HFFc6 (cell line): Measurements from ENCODE around the gene TEX55. TPM values are rescaled to one million over a fixed set of nuclear protein-coding genes. Genes with fewer than 3 reads are reported as not detected.
"Not testable (repeated sequence)": the region's sequence is repeated elsewhere in the genome, so short reads cannot be mapped to it uniquely, and the experiment has no call there.

Source experiments
- DNase-seq: peaks from one replicate; pipeline ENCODE4 v3.0.0-alpha.2; 2018
- H3K27ac Mint-ChIP-seq: 2 replicates; pipeline ENCODE4 v1.8.0; 2020; ENCODE audit warnings: mild to moderate bottlenecking, mixed read lengths
- H3K27me3 Mint-ChIP-seq: 2 replicates; pipeline ENCODE4 v1.8.0; 2021; ENCODE audit warnings: mild to moderate bottlenecking, moderate library complexity, mixed read lengths; ENCODE audit not compliant: insufficient read depth
- H3K36me3 Mint-ChIP-seq: 2 replicates; pipeline ENCODE4 v1.8.0; 2021; ENCODE audit warnings: low read depth, mixed read lengths
- H3K4me1 Mint-ChIP-seq: 2 replicates; pipeline ENCODE4 v1.8.0; 2020; ENCODE audit warnings: low read depth, mixed read lengths
- H3K4me3 Mint-ChIP-seq: 2 replicates; pipeline ENCODE4 v1.8.0; 2020; ENCODE audit warnings: mild to moderate bottlenecking, moderate library complexity, mixed read lengths
- H3K9me3 Mint-ChIP-seq: 2 replicates; pipeline ENCODE4 v1.8.0; 2020; ENCODE audit warnings: mild to moderate bottlenecking, mixed read lengths
- long read RNA-seq: library from polyadenylated mRNA; unstranded; transcript quantifications from one replicate; pipeline ENCODE4 v2.0.0, GENCODE V29; 2019
- total RNA-seq, 6 experiments: library from RNA; stranded (reverse); fragmentation: NEBNext Ultra II Directional; extraction: Animal tissue kit (Norgen Biotek cat#: 25700); gene quantifications; 2 replicates in 1 of 6; 3 replicates in 5 of 6; pipeline ENCODE4 v1.2.3, GENCODE V29; 2021
- TF ChIP-seq, protein P1 (sequence below): fragments of 200-600 bp; sonication (generic); IDR thresholded peaks from 2 replicates; pipeline ENCODE4 v1.5.0; 2021; ENCODE audit warnings: antibody characterized with exemption, mild to moderate bottlenecking

TEX55 gene
- total RNA-seq: not detected
- long read RNA-seq: 0 reads

DNA sequence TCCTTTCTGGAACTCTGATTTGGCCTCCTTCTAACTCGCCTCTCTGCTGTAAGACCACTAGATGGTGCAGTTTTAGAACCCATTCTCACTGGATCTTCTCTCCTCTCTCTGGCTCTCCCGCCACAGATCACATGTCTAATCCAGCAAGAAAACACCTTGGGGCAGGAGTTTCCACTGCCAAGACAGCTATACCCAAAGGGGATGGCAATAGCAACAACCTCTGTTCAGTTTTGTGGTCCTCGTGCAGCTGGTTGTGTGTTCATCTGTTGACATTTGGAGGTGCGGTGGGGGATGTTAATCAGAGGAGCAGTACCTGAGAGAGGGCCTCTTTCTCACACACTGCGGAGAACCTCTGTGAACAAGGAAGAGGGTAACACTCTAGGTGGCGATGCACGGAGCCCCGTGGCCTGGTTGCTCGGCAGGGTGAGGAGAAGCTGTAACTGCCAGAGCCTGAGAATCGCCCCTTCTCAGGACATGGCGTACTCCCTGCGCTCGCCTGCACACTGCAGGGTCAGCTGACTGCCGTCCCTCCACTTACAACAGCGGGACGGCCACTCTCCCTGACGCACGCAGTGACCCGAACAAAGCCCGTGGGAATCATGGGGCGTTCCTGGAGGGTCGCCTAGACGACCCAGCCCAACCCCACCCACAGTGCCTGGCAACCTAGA is at the start of gene TEX55:
TEX55 (plus strand) TSS at position 666 of the 668 bp plus-strand sequence. CDS start 25 bp downstream, outside the sequence.
- Mint-ChIP-seq H3K4me1 (peaks cover 28% of the 10 kb centered on the region), H3K36me3 (no peaks in the 10 kb centered on the region)
- DNase-seq: peak; percentile 56

DNA sequence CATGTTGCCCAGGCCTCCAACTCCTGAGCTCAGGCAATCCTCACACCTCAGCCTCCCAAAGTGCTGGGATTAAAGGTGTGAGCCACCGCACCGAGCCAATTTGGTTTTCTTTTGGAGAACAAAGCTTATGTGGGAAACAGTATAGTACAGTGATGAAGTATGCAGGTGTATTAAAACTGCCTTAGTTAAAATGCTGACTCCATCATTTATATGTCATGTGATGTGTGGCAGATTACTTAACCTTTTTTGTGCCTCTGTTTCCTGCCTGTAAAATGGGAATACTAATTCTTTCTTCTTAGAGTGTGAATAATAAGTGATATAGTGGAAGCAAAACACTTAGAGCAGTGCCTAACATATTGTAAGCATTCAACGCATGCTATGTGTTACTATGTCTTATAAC is 48.0 kb upstream of the TEX55 start:
- TF ChIP-seq, protein P1, sequence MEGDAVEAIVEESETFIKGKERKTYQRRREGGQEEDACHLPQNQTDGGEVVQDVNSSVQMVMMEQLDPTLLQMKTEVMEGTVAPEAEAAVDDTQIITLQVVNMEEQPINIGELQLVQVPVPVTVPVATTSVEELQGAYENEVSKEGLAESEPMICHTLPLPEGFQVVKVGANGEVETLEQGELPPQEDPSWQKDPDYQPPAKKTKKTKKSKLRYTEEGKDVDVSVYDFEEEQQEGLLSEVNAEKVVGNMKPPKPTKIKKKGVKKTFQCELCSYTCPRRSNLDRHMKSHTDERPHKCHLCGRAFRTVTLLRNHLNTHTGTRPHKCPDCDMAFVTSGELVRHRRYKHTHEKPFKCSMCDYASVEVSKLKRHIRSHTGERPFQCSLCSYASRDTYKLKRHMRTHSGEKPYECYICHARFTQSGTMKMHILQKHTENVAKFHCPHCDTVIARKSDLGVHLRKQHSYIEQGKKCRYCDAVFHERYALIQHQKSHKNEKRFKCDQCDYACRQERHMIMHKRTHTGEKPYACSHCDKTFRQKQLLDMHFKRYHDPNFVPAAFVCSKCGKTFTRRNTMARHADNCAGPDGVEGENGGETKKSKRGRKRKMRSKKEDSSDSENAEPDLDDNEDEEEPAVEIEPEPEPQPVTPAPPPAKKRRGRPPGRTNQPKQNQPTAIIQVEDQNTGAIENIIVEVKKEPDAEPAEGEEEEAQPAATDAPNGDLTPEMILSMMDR: no peak
- H3K4me3 Mint-ChIP-seq: no peak overlapping the region
- 0 out of 2 replicates have a peak, but pooled peaks cover 1% of the 10 kb centered on the region for H3K27me3 Mint-ChIP-seq
- H3K4me1 Mint-ChIP-seq: no peaks in the 10 kb centered on the region; the same call in 1 of the 2 replicates
- no peak overlapping the region for H3K27ac Mint-ChIP-seq
- no peaks in the 10 kb centered on the region for H3K9me3 Mint-ChIP-seq
- no peak for DNase-seq
- no peaks in the 10 kb centered on the region for H3K36me3 Mint-ChIP-seq

More for the DNA sequence above, at the start of gene TEX55:
- no peak within 1 kb of the TSS for H3K4me3 Mint-ChIP-seq
- no peaks in the 10 kb centered on the region; the same call in 1 of the 2 replicates for H3K27me3 Mint-ChIP-seq
- TF ChIP-seq, protein P1: peak; percentile 84
- no peaks in the 10 kb centered on the region for H3K9me3 Mint-ChIP-seq
- H3K27ac Mint-ChIP-seq: no peak within 1 kb of the TSS

DNA sequence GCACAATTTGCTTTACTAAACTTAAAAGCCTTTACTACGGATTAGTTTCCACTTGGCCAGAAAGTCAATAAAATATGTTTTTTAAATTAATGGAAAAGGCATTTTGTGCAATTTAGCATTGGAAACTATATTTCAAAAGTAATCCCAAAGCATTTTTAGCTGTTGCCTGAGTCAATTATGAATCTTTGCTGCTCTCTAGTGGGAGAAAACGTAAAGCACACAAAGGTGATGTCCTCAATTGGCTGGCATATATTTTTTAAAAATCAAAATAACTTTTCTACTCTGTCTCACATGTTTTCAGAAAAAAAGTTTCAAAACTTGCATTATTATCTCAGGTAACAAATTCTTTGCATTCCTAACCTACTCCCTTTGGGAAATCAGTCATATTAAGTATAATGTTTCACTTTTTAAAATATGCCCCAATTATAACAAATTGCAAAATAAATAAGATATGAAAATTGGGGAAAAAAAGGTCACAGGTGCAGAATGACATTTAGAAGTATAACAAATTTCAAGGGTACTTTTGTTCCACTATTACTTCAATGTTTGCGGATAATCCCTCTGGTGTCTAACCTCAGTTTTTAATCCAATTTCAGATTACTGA is 47.2 kb upstream of the TEX55 start:
- H3K27ac Mint-ChIP-seq: no peak overlapping the region
- H3K36me3 Mint-ChIP-seq: no peaks in the 10 kb centered on the region
- H3K4me3 Mint-ChIP-seq: no peak overlapping the region
- H3K9me3 Mint-ChIP-seq: no peaks in the 10 kb centered on the region
- DNase-seq: peak; percentile 46
- H3K4me1 Mint-ChIP-seq: no peaks in the 10 kb centered on the region; the same call in 1 of the 2 replicates
- 0 out of 2 replicates have a peak, but pooled peaks cover 1% of the 10 kb centered on the region for H3K27me3 Mint-ChIP-seq
- TF ChIP-seq, protein P1: peak; percentile 85

DNA sequence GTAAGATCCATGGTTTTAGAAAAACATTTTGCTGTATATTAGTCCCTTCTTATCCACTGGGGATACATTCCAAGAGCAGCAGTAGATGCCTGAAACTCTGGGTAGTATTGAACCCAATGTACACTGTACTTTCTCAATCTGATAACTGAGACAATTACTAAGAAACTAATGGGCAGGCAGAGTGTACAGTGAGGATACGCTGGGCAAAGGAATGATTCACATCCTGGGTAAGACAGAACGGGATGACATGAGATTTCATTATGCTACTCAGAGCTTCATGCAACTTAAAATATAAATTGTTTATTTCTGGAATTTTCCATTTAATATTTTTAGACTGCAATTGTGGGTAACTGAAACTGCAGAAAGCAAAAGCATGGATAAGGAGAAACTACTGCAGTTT is 46.2 kb upstream of the TEX55 start:
- Mint-ChIP-seq H3K4me3 (no peak overlapping the region), H3K27me3 (0 out of 2 replicates have a peak, but pooled peaks cover 1% of the 10 kb centered on the region), H3K4me1 (no peaks in the 10 kb centered on the region; the same call in 1 of the 2 replicates), H3K9me3 (no peaks in the 10 kb centered on the region), H3K27ac (no peak overlapping the region), H3K36me3 (no peaks in the 10 kb centered on the region)
- DNase-seq: no peak
- TF ChIP-seq, protein P1: no peak

DNA sequence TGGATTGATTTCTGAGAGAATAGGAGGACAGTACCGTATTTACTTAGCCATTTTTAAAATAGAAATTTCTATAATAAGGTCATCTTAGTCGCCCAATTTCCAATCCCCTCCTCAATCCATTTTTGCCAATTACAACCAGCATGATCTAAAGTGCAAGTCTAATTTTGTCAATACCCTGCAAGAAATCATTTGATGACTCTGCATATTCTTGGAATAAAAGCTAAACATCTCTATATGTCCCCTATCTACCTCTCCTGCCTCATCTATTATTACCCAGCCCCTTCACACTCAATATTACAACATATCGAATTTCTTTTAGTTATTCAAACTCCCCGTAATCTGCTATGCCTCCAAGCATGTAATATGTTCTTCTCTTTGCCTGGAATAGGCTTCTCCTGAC is 41.9 kb upstream of the TEX55 start:
- no peak for DNase-seq
- H3K36me3 Mint-ChIP-seq: no peaks in the 10 kb centered on the region
- H3K9me3 Mint-ChIP-seq: no peaks in the 10 kb centered on the region
- H3K27ac Mint-ChIP-seq: no peak overlapping the region
- TF ChIP-seq, protein P1: no peak
- H3K4me1 Mint-ChIP-seq: no peaks in the 10 kb centered on the region; the same call in 1 of the 2 replicates
- peaks cover 2% of the 10 kb centered on the region; the same call in 1 of the 2 replicates for H3K27me3 Mint-ChIP-seq
- H3K4me3 Mint-ChIP-seq: no peak overlapping the region

DNA sequence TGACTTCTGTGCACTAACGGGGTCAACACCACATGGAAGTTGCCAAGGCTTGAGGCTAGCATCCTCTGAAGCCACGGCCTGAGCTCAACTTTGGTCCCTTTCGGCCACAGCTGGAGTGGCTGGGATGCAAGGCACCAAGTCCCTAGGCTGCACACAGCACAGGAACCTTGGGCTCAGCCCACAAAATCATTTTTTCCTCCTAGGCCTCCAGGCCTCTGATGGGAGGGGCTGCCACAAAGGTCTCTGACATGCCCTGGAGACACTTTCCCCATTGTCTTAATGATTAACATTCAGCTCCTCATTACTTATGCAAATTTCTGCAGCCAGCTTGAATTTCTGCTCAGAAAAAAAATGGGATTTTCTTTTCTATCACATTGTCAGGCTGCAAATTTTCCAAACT is 27.6 kb upstream of the TEX55 start:
- H3K27ac Mint-ChIP-seq, DNase-seq, H3K27me3 Mint-ChIP-seq, H3K4me3 Mint-ChIP-seq, H3K4me1 Mint-ChIP-seq, H3K36me3 Mint-ChIP-seq: not testable (repeated sequence)
- peaks cover 22% of the 10 kb centered on the region for H3K9me3 Mint-ChIP-seq
